ENCODE data around the gene GALNT2. TPM values are rescaled to one million over a fixed set of nuclear protein-coding genes. Genes with fewer than 3 reads are reported as not detected.

Gene GALNT2
- polyA plus RNA-seq, 1 of the 3 experiments (the other 2 are of a cell fraction), result 118 TPM

DNA sequence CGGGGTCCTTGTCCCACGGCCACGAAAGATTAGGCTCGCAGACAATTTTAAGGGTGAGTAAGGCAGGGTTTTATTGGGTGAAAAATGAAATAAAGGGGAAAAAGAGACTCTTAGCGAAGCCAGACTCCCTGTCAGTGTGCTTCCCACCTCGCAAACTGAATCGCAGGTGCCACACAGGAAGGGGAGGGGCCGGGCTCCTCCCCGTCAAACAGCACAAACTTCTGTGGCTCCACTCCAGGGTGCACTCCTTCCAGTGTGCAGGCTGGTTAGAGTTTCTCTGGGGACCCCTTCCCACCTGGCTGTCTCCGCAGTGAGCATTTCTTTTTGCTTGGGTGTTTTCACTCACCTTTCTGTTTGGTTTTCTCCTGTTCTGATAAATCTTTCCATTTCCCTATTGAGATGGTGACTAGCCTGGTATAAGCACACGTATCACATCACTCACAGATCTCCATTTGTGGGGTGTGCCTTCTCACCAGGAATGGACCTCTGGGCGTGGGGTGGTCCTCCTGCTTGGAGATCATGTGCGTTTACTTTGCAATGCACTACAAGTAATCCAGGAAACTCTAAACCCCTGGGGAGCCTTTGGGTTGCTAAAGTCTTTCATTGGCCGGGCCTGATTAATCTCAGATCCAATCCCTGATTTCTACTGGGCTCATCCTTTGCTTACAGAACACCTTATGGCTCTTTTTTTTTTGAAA lies 37.6 kb upstream of the GALNT2 start:
- no peaks in the 10 kb centered on the region for H4K20me1 ChIP-seq (ENCODE audit: insufficient read depth)
- no peaks in the 10 kb centered on the region for H3F3A ChIP-seq (replicated peaks; ENCODE audit: insufficient read depth)
- no peak overlapping the region for H3K4me2 ChIP-seq
- H3K9me2 ChIP-seq, result no peaks in the 10 kb centered on the region
- no peak overlapping the region for H3K4me3 ChIP-seq (ENCODE audit: low read depth in 2 of 2, low read length in 1 of 2)
- no peaks in the 10 kb centered on the region for H3K4me1 ChIP-seq (ENCODE audit: control insufficient read depth in 1 of 2, insufficient read depth in 2 of 2, low read depth in 1 of 2, low read length in 1 of 2)
- 54% methylated on average over 14 of the region's 14 CpGs for WGBS (ENCODE audit: low lambda C conversion rate)
- H3K27me3 ChIP-seq (ENCODE audit: insufficient read depth), result no peaks in the 10 kb centered on the region
- no peaks in the 10 kb centered on the region for H3K79me2 ChIP-seq (ENCODE audit: insufficient read depth)
- H3K36me3 ChIP-seq (replicated peaks in 1 of 2; ENCODE audit: control insufficient read depth in 1 of 2, insufficient read depth in 2 of 2, low read length in 1 of 2), result no peaks in the 10 kb centered on the region
- ChIA-PET POLR2A (no interaction called here), CTCF (no interaction called here)
- DNase-seq, result no peak
- H2AFZ ChIP-seq (ENCODE audit: low read depth), result no peak overlapping the region
- TF ChIP-seq REST (IDR thresholded peaks at IDR 0.05; ENCODE audit: low read depth, low read length) (no peak), NFIC (IDR thresholded peaks at IDR 0.05; ENCODE audit: borderline replicate concordance) (no peak), SMC3 (IDR thresholded peaks at IDR 0.05; ENCODE audit: low read depth, low read length) (no peak), RCOR1 (IDR thresholded peaks at IDR 0.05; ENCODE audit: low read length) (no peak), FOXJ3 (CRISPR knock-in tag; IDR thresholded peaks at IDR 0.05) (no peak), TAF1 (IDR thresholded peaks at IDR 0.05; ENCODE audit: borderline replicate concordance, low read depth, low read length) (no peak), JUND (IDR thresholded peaks at IDR 0.05) (no peak), MXI1 (IDR thresholded peaks at IDR 0.05; ENCODE audit: low read depth, low read length) (no peak), MEF2A (IDR thresholded peaks at IDR 0.05; ENCODE audit: borderline replicate concordance, low read depth) (no peak), POLR2AphosphoS5 (IDR thresholded peaks at IDR 0.05; ENCODE audit: low read depth, low read length) (no peak), SIN3A (IDR thresholded peaks at IDR 0.05; ENCODE audit: borderline replicate concordance, low read depth, low read length) (no peak), TEAD4 (IDR thresholded peaks at IDR 0.05; ENCODE audit: borderline replicate concordance, insufficient read depth) (no peak)
- H3K27ac ChIP-seq (ENCODE audit: low read depth in 2 of 2, low read length in 1 of 2), result no peak overlapping the region
- H3K9ac ChIP-seq, result no peak overlapping the region
- H3K9me3 ChIP-seq, result no peaks in the 10 kb centered on the region

GRCh38 chr1:230030122-230030821 lies 36.8 kb upstream of the GALNT2 start:
- Histone ChIP-seq H3F3A (replicated peaks; ENCODE audit: insufficient read depth) (no peaks in the 10 kb centered on the region), H3K9me2 (no peaks in the 10 kb centered on the region), H3K79me2 (ENCODE audit: insufficient read depth) (no peaks in the 10 kb centered on the region), H3K27me3 (ENCODE audit: insufficient read depth) (no peaks in the 10 kb centered on the region), H3K9ac (no peak overlapping the region), H3K27ac (ENCODE audit: low read depth in 2 of 2, low read length in 1 of 2) (no peak overlapping the region), H3K4me1 (ENCODE audit: control insufficient read depth in 1 of 2, insufficient read depth in 2 of 2, low read depth in 1 of 2, low read length in 1 of 2) (no peaks in the 10 kb centered on the region), H2AFZ (ENCODE audit: low read depth) (no peak overlapping the region), H3K4me2 (no peak overlapping the region), H3K9me3 (no peaks in the 10 kb centered on the region), H4K20me1 (ENCODE audit: insufficient read depth) (no peaks in the 10 kb centered on the region), H3K36me3 (replicated peaks in 1 of 2; ENCODE audit: control insufficient read depth in 1 of 2, insufficient read depth in 2 of 2, low read length in 1 of 2) (no peaks in the 10 kb centered on the region), H3K4me3 (ENCODE audit: low read depth in 2 of 2, low read length in 1 of 2) (no peak overlapping the region)
- POLR2A ChIA-PET, result no interaction called here
- DNase-seq, result no peak
- TF ChIP-seq RFX5 (IDR thresholded peaks at IDR 0.05; ENCODE audit: low read length) (no peak), RXRA (IDR thresholded peaks at IDR 0.05; ENCODE audit: borderline replicate concordance, low read depth) (no peak), SIN3A (IDR thresholded peaks at IDR 0.05; ENCODE audit: borderline replicate concordance, low read depth, low read length) (no peak), TAF1 (IDR thresholded peaks at IDR 0.05; ENCODE audit: borderline replicate concordance, low read depth, low read length) (no peak), MEF2A (IDR thresholded peaks at IDR 0.05; ENCODE audit: borderline replicate concordance, low read depth) (no peak)
- CTCF ChIA-PET, result no interaction called here
- WGBS (ENCODE audit: low lambda C conversion rate), result 24% methylated on average over 2 of the region's 2 CpGs
